HCT116 (cell line): ENCODE measurements around the gene CCDC80. TPM values are rescaled to one million over a fixed set of nuclear protein-coding genes. Genes with fewer than 3 reads are reported as not detected.
A peak's percentile ranks its signal among the peaks of the same experiment; 100 is the strongest.

ENCODE experiments used
- CBX3 ChIP-seq: IDR thresholded peaks from 2 replicates; pipeline ENCODE4 v1.6.1; 2012; ENCODE audit warnings: low read depth
- CEBPB ChIP-seq: IDR thresholded peaks from 2 replicates; pipeline ENCODE4 v1.6.1; 2012; ENCODE audit warnings: low read depth
- CTCF ChIP-seq, 3 experiments: fragments of 200-600 bp in 1 of 3; sonication (generic) in 1 of 3; IDR thresholded peaks in 2 of 3; conservative IDR thresholded peaks in 1 of 3; 2 replicates each; pipeline ENCODE4 v1.5.1; 2012 to 2017; ENCODE audit warnings: low read depth in 2 of 3, low read length in 2 of 3, antibody characterized with exemption in 1 of 3, borderline replicate concordance in 1 of 3, control low read depth in 1 of 3, mild to moderate bottlenecking in 1 of 3, mixed read lengths in 1 of 3, mixed run types in 1 of 3, moderate library complexity in 1 of 3; ENCODE audit not compliant: insufficient read depth in 1 of 3
- ELF1 ChIP-seq: IDR thresholded peaks from 2 replicates; pipeline ENCODE4 v1.6.1; 2012; ENCODE audit warnings: low read depth, borderline replicate concordance
- EZH2 ChIP-seq: fragments of 200-600 bp; sonication (generic); IDR thresholded peaks from 2 replicates; pipeline ENCODE4 v1.6.1; 2017; ENCODE audit warnings: antibody characterized with exemption, mixed run types
- EZH2phosphoT487 ChIP-seq: fragments of 200-600 bp; IDR thresholded peaks from 2 replicates; pipeline ENCODE4 v1.6.1; 2018; ENCODE audit warnings: antibody characterized with exemption, borderline replicate concordance
- JUND ChIP-seq: IDR thresholded peaks from 2 replicates; pipeline ENCODE4 v1.6.1; 2012
- POLR2AphosphoS5 ChIP-seq: IDR thresholded peaks from 2 replicates; pipeline ENCODE4 v1.6.1; 2011; ENCODE audit warnings: mild to moderate bottlenecking, low read depth, low read length, moderate library complexity
- REST ChIP-seq: IDR thresholded peaks from 2 replicates; pipeline ENCODE4 v1.6.1; 2012; ENCODE audit warnings: low read depth
- SIN3A ChIP-seq: IDR thresholded peaks from 2 replicates; pipeline ENCODE4 v1.6.1; 2012; ENCODE audit warnings: low read depth
- YY1 ChIP-seq: IDR thresholded peaks from 2 replicates; pipeline ENCODE4 v1.6.1; 2011; ENCODE audit warnings: low read length, low read depth, moderate library complexity, mild to moderate bottlenecking; ENCODE audit not compliant: insufficient replicate concordance; ENCODE audit errors: extremely low read depth
- total RNA-seq: library from RNA; stranded (reverse); gene quantifications from one replicate; pipeline ENCODE4 v1.2.1, GENCODE V29; 2021; ENCODE audit not compliant: unreplicated experiment

CCDC80 gene
- total RNA-seq, 1 experiment from 2014 or later = 1.7 TPM

GRCh38 chr3:112561734-112562529 is 79.0 kb downstream of the CCDC80 start, which contains the start of the genes ATG3 and SLC35A5 (continued):
- TF ChIP-seq REST (no peak), EZH2phosphoT487 (no peak), CBX3 (peak; percentile 87), SIN3A (peak; percentile 91; the same call in 1 of the 2 replicates), JUND (peak; percentile 36; the same call in 1 of the 2 replicates), CEBPB (peak; percentile 65; the same call in 1 of the 2 replicates), EZH2 (no peak), POLR2AphosphoS5 (peak; percentile 79), CTCF (IDR thresholded peaks at IDR 0.05 in 2 of 3, conservative IDR thresholded peaks at IDR 0.05 in 1 of 3; ENCODE audit: borderline replicate concordance in 1 of 3, insufficient read depth in 1 of 3, low read depth in 2 of 3, low read length in 2 of 3) (0 out of 6 replicates have a peak, but pooled peaks of 1 of the 3 experiments have one; percentile 11), ELF1 (peak; percentile 96), YY1 (no peak)
